Right cardiac atrium (tissue), 5 donors: ENCODE results near the gene STX18. TPM values are rescaled to one million over a fixed set of nuclear protein-coding genes. Genes with fewer than 3 reads are reported as not detected.
A peak's percentile ranks its signal among the peaks of the same experiment; 100 is the strongest.

Experiments used
- ATAC-seq, 2 donors: fragments of 200-7000 bp; cut with Tn5 transposase; one replicate each; pipeline versions ENCODE4 v1.8.0 to v1.9.1; 2020; ENCODE audit warnings: moderate library complexity in 2 of 2, mild to moderate bottlenecking in 1 of 2
- DNase-seq, 3 donors: peaks; one replicate each; pipeline ENCODE4 v3.0.0-alpha.2; 2020
- H3K27ac ChIP-seq: one replicate; pipeline ENCODE4 v1.5.1; 2013; ENCODE audit warnings: mild to moderate bottlenecking, low read length, control low read depth, moderate library complexity
- H3K27me3 ChIP-seq: one replicate; pipeline ENCODE4 v1.6.1; 2013; ENCODE audit not compliant: control insufficient read depth, insufficient read depth
- H3K4me1 ChIP-seq: one replicate; pipeline ENCODE4 v1.6.1; 2013; ENCODE audit warnings: low read length; ENCODE audit not compliant: control insufficient read depth, insufficient read depth
- H3K4me3 ChIP-seq: one replicate; pipeline ENCODE4 v1.5.1; 2013; ENCODE audit warnings: low read length, control low read depth
- H3K9me3 ChIP-seq: one replicate; pipeline ENCODE4 v1.6.1; 2013; ENCODE audit warnings: low read length; ENCODE audit not compliant: control insufficient read depth
- WGBS: extraction: QIAGEN DNeasy Blood & Tissue Kit; methylation state at CpG from one replicate; pipeline ENCODE4 v1.1.7; 2013; 5-methylcytosine and 5-hydroxymethylcytosine counted together
- intact Hi-C, 4 donors: fragments of 100-400 bp; cut with DNase I; formaldehyde crosslinking; loops; one replicate each; pipeline versions ENCODE4 v1.11.0 to v1.14.0; 2022 to 2023
- polyA plus RNA-seq: library from polyadenylated mRNA; stranded (reverse); fragments of 200-250 nt; gene quantifications from one replicate; pipeline ENCODE4 v1.2.3, GENCODE V29; 2013
- total RNA-seq, 4 donors: library from RNA; stranded (reverse); fragmentation: NEBNext Ultra II Directional; extraction: Animal tissue kit (Norgen Biotek cat#: 25700); gene quantifications; one replicate each; pipeline ENCODE4 v1.2.1, GENCODE V29; 2021
- donor health status: healthy with polysubstance abuse.
- donor health status: DM: no; HTN: yes; CAD: no.
- donor health status: DM: no; HTN: no; CAD: no.
- donor health status: DM: no; HTN: yes; CAD: no; lungs with severe emphysema.
- donor health status: DM: yes; HTN: yes; CAD: no.

STX18 gene
- total and polyA plus RNA-seq, 5 donors: 14.9 to 25.9 (median 17.0) TPM

- no peaks in the 10 kb centered on the region for H3K27me3 ChIP-seq
- DNase-seq: no peak
- no peak overlapping the region for H3K4me3 ChIP-seq
- ATAC-seq: no peak
- no peaks in the 10 kb centered on the region for H3K9me3 ChIP-seq
- H3K27ac ChIP-seq: no peak overlapping the region
- intact Hi-C loops: no loop called here
- WGBS: 29% methylated on average over 26 of the region's 26 CpGs
- H3K4me1 ChIP-seq: no peaks in the 10 kb centered on the region
Measured at GRCh38 chr4:4395849-4396627, 145.8 kb downstream of the STX18 start.

- no peak for ATAC-seq
- no peaks in the 10 kb centered on the region for H3K27me3 ChIP-seq
- H3K4me1 ChIP-seq: no peaks in the 10 kb centered on the region
- no peaks in the 10 kb centered on the region for H3K9me3 ChIP-seq
- WGBS: 72% methylated on average over 9 of the region's 9 CpGs
- no peak overlapping the region for H3K27ac ChIP-seq
- intact Hi-C loops: no loop called here
- no peak overlapping the region for H3K4me3 ChIP-seq
- DNase-seq: no peak
Measured at GRCh38 chr4:4395371-4395770, 146.5 kb downstream of the STX18 start.

DNA sequence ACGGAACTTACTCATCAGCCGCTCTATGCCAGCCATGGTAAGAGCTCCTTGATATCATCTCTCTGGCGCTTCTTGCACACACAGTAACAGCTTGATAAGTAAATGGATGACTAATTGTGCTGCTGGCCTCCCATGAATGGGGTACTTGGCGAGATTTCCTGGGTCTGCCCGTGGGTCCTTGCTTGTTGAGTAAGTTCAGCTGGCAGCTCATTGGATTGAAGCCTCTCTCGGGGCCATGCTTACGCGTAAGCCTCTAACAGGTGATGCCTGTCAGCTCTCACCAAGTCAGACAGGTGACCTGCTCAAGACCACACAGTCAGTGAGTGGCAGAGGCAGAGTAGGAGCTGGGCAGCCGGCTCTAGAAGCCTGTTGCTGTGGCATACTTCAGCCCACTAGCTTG is 147.2 kb downstream of the STX18 start:
- DNase-seq (no peak), ATAC-seq (peak in 1 of 2 donors; percentile 28)
- Histone ChIP-seq H3K27me3 (no peaks in the 10 kb centered on the region), H3K27ac (no peak overlapping the region), H3K4me3 (no peak overlapping the region), H3K9me3 (no peaks in the 10 kb centered on the region), H3K4me1 (no peaks in the 10 kb centered on the region)
- intact Hi-C loops: no loop called here
- 66% methylated on average over 9 of the region's 9 CpGs for WGBS

- Histone ChIP-seq H3K4me1 (peaks cover 1% of the 10 kb centered on the region), H3K27me3 (no peaks in the 10 kb centered on the region), H3K9me3 (no peaks in the 10 kb centered on the region), H3K27ac (no peak overlapping the region), H3K4me3 (no peak overlapping the region)
- ATAC-seq: no peak
- no peak for DNase-seq
- intact Hi-C loops: no loop called here
- WGBS: 88% methylated on average over 13 of the region's 13 CpGs
Measured at GRCh38 chr4:4392501-4393183, 149.2 kb downstream of the STX18 start.

DNA sequence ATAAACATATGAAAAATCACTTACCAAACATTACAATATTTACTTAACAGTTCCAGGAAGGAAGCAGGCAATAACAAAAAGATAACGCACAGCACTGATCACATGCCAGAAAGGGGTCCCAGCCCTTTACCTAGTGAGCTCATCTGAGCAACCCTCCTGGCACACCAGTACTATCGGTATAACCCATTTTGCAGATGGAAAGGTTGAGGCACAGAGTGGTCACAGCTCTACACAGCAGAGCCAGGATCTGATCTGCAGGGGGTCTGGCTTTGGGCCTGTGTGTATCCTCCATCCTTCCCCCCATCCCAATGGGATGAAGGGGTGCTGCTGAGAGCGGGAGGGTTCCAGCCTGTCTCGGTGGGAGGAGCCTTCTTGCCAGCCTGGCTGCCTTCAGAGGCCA is 150.0 kb downstream of the STX18 start:
- intact Hi-C loops: no loop called here
- WGBS: 79% methylated on average over 4 of the region's 4 CpGs
- DNase-seq (no peak), ATAC-seq (no peak)
- H3K27ac ChIP-seq: no peak overlapping the region
- no peaks in the 10 kb centered on the region for H3K9me3 ChIP-seq
- peaks cover 1% of the 10 kb centered on the region for H3K4me1 ChIP-seq
- H3K27me3 ChIP-seq: no peaks in the 10 kb centered on the region
- H3K4me3 ChIP-seq: no peak overlapping the region

GRCh38 chr4:4390515-4391240 is 151.2 kb downstream of the STX18 start:
- ATAC-seq (no peak), DNase-seq (no peak)
- H3K9me3 ChIP-seq: no peaks in the 10 kb centered on the region
- no peaks in the 10 kb centered on the region for H3K27me3 ChIP-seq
- intact Hi-C loops: no loop called here
- no peak overlapping the region for H3K4me3 ChIP-seq
- 75% methylated on average over 11 of the region's 11 CpGs for WGBS
- no peak overlapping the region for H3K27ac ChIP-seq
- H3K4me1 ChIP-seq: peaks cover 1% of the 10 kb centered on the region

DNA sequence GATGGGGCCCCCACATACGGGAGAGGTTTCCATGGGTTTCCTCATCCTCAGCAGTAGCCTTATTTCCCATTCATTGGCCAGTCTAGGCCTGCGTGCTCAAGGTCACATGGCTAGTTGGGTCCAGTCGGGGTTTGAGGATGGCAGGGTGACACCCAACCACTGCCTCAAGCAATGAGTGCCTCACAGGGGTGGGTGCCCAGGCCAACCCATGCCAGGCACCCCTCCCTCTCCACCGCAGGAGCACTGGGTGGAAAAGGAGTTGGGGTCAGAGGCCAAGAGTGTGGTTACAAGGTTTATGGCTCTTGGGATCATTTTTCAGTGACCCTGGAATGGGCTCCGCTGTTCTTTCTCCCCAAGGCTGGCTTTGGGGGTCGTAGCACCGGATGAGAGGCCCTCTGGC is 151.8 kb downstream of the STX18 start:
- Histone ChIP-seq H3K4me1 (peaks cover 1% of the 10 kb centered on the region), H3K27me3 (no peaks in the 10 kb centered on the region), H3K27ac (no peak overlapping the region), H3K9me3 (no peaks in the 10 kb centered on the region), H3K4me3 (no peak overlapping the region)
- ATAC-seq: no peak
- intact Hi-C loops: no loop called here
- no peak for DNase-seq
- 75% methylated on average over 7 of the region's 7 CpGs for WGBS

GRCh38 chr4:4388836-4389575 is 152.8 kb downstream of the STX18 start:
- Histone ChIP-seq H3K4me3 (no peak overlapping the region), H3K9me3 (no peaks in the 10 kb centered on the region), H3K4me1 (peaks cover 1% of the 10 kb centered on the region), H3K27me3 (no peaks in the 10 kb centered on the region), H3K27ac (no peak overlapping the region)
- no peak for ATAC-seq
- DNase-seq: no peak
- intact Hi-C loops: no loop called here
- 72% methylated on average over 18 of the region's 18 CpGs for WGBS

DNA sequence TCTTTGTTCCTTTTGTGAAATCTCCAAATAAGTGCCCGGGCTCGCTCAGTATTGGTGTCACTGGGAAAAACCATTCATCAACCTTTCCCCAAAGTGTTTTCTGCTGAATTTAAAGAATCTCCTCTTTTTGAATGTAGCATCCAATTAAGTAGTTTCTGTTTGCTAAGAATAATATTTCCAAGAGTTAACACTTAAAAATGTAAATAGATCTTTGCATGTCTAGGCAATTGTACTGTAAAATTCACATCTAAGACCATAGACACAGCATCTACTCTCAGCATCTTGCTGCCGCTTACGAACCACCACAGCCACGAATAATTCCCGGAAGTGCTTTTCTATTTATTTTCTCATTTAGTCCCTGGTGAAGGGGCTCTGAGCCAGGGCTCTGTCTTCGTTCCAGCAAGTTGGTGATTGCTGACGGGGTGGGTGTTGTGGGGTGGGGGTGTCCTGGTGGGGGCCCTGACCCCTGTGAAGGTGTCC is 153.5 kb downstream of the STX18 start:
- intact Hi-C loops: no loop called here
- H3K27ac ChIP-seq: no peak overlapping the region
- H3K27me3 ChIP-seq: no peaks in the 10 kb centered on the region
- no peak for ATAC-seq
- peaks cover 1% of the 10 kb centered on the region for H3K4me1 ChIP-seq
- no peaks in the 10 kb centered on the region for H3K9me3 ChIP-seq
- no peak for DNase-seq
- 37% methylated on average over 8 of the region's 8 CpGs for WGBS
- H3K4me3 ChIP-seq: no peak overlapping the region

DNA sequence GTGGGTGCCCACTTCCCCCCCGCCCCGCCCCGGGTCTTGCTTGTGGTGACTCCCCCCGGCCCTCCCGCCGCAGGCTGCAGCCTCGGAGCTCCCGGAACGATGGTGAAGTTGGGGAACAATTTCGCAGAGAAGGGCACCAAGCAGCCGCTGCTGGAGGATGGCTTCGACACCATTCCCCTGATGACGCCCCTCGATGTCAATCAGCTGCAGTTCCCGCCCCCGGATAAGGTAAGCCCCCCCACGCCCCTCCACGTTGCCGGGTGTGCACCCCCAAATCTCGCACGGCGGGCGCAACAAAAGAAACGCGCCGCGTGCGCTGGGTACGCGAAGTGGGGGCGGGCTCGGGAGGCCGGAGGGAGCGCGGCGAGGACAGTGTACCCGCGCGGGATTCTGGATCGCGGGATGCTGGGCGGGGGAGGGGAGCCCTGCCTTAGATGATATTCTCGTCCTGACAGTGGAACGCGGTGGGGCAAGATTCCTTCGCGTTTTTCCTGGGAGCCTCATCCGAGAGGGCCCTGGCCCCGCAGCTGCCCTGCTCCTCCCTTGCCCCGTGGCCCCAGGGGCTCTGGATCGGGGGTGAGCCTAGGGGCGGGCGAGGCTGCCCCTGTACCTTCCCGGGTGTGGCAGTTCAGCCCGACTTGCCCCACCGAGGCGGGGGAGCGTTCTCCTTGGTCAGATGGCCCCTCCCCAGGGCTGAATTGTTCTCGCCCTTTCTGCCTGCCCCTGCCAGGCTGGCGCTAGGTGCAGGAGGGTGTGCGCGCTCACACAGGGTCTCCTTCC is 154.1 kb downstream of the STX18 start:
- H3K4me1 ChIP-seq: peaks cover 1% of the 10 kb centered on the region
- H3K4me3 ChIP-seq: peak overlapping the region; percentile 69
- no peaks in the 10 kb centered on the region for H3K27me3 ChIP-seq
- intact Hi-C loops: no loop called here
- ATAC-seq: peak in 1 of 2 donors; percentile 27
- H3K9me3 ChIP-seq: no peaks in the 10 kb centered on the region
- DNase-seq: no peak
- no peak overlapping the region for H3K27ac ChIP-seq
- WGBS: 6% methylated on average over 62 of the region's 62 CpGs
